PC-9 (cell line): ENCODE results near the gene FOXJ1. TPM values are rescaled to one million over a fixed set of nuclear protein-coding genes. Genes with fewer than 3 reads are reported as not detected.

Experiments used
- BruUV-seq: library from RNA; stranded (reverse); fragments of 400-500 nt; replicated peaks from 2 replicates; lab custom pipeline; 2021; lab: Mats Ljungman, UMichigan
- CTCF ChIA-PET: fragments of 300-600 bp; sonication (Branson Sonifier 250); formaldehyde crosslinking; loops from one replicate; lab custom pipeline; 2022; ENCODE audit warnings: antibody characterized with exemption; lab: Charles Lee
- POLR2A ChIA-PET: fragments of 300-600 bp; sonication (Branson Sonifier 250); formaldehyde crosslinking; loops from one replicate; lab custom pipeline; 2022; ENCODE audit warnings: antibody characterized with exemption; ENCODE audit not compliant: unreplicated experiment; lab: Charles Lee
- DNase-seq, 2 experiments: peaks; one replicate each; pipeline versions ENCODE4 v3.0.0 to v3.0.0-alpha.2; 2015 to 2022; ENCODE audit warnings: mixed read lengths in 1 of 2
- H2AFZ ChIP-seq: fragments of 200-600 bp; sonication (generic); 2 replicates; pipeline ENCODE4 v1.8.1; 2017; ENCODE audit warnings: antibody characterized with exemption
- H3F3A ChIP-seq: fragments of 200-600 bp; sonication (generic); 2 replicates; pipeline ENCODE4 v1.8.1; 2017; ENCODE audit warnings: antibody characterized with exemption, mild to moderate bottlenecking, low read depth; ENCODE audit not compliant: insufficient read depth
- H3K27ac ChIP-seq: fragments of 200-600 bp; sonication (generic); 2 replicates; pipeline ENCODE4 v1.6.1; 2016; ENCODE audit warnings: mixed run types
- H3K27me3 ChIP-seq: fragments of 200-600 bp; sonication (generic); 2 replicates; pipeline ENCODE4 v1.6.1; 2016; ENCODE audit warnings: low read depth, mixed run types; ENCODE audit not compliant: insufficient read depth
- H3K36me3 ChIP-seq: fragments of 200-600 bp; sonication (generic); 2 replicates; pipeline ENCODE4 v1.6.1; 2016; ENCODE audit warnings: low read depth, mixed run types
- H3K4me1 ChIP-seq: fragments of 200-600 bp; sonication (generic); replicated peaks from 2 replicates; pipeline ENCODE4 v1.6.1; 2016; ENCODE audit warnings: mixed run types; ENCODE audit not compliant: insufficient read depth
- H3K4me2 ChIP-seq: fragments of 200-600 bp; sonication (generic); 2 replicates; pipeline ENCODE4 v1.6.1; 2017; ENCODE audit warnings: mixed run types
- H3K4me3 ChIP-seq: fragments of 200-600 bp; sonication (generic); 2 replicates; pipeline ENCODE4 v1.6.1; 2016; ENCODE audit warnings: mixed run types
- H3K79me2 ChIP-seq: fragments of 200-600 bp; sonication (generic); 2 replicates; pipeline ENCODE4 v1.6.1; 2017; ENCODE audit warnings: low read depth, mixed run types
- H3K9me2 ChIP-seq: fragments of 200-600 bp; sonication (generic); 2 replicates; pipeline ENCODE4 v1.8.1; 2017; ENCODE audit warnings: mild to moderate bottlenecking; ENCODE audit not compliant: insufficient read depth
- H3K9me3 ChIP-seq: fragments of 200-600 bp; sonication (generic); 2 replicates; pipeline ENCODE4 v1.8.1; 2016; ENCODE audit warnings: low read depth; ENCODE audit not compliant: insufficient read depth
- H4K20me1 ChIP-seq: fragments of 200-600 bp; sonication (generic); 2 replicates; pipeline ENCODE4 v1.8.1; 2017; ENCODE audit not compliant: insufficient read depth
- EZH2 ChIP-seq: fragments of 200-600 bp; sonication (generic); IDR thresholded peaks from 2 replicates; pipeline ENCODE4 v1.8.0; 2017; ENCODE audit warnings: antibody characterized with exemption, low read depth
- intact Hi-C: fragments of 100-400 bp; cut with micrococcal nuclease; formaldehyde crosslinking; loops from one replicate; pipeline ENCODE4 v1.10.0; 2022; ENCODE audit not compliant: unreplicated experiment
- total RNA-seq: library from RNA; stranded (reverse); gene quantifications from 2 replicates; pipeline ENCODE4 v1.2.3, GENCODE V29; 2021
- TF ChIP-seq, protein P1 (sequence below): fragments of 200-600 bp; sonication (generic); conservative IDR thresholded peaks from 2 replicates; pipeline ENCODE4 v1.6.1; 2017; ENCODE audit warnings: mixed run types, antibody characterized with exemption, mild to moderate bottlenecking, moderate library complexity

FOXJ1 gene
- total RNA-seq, 1 experiment from 2014 or later: 23.7 TPM

DNA sequence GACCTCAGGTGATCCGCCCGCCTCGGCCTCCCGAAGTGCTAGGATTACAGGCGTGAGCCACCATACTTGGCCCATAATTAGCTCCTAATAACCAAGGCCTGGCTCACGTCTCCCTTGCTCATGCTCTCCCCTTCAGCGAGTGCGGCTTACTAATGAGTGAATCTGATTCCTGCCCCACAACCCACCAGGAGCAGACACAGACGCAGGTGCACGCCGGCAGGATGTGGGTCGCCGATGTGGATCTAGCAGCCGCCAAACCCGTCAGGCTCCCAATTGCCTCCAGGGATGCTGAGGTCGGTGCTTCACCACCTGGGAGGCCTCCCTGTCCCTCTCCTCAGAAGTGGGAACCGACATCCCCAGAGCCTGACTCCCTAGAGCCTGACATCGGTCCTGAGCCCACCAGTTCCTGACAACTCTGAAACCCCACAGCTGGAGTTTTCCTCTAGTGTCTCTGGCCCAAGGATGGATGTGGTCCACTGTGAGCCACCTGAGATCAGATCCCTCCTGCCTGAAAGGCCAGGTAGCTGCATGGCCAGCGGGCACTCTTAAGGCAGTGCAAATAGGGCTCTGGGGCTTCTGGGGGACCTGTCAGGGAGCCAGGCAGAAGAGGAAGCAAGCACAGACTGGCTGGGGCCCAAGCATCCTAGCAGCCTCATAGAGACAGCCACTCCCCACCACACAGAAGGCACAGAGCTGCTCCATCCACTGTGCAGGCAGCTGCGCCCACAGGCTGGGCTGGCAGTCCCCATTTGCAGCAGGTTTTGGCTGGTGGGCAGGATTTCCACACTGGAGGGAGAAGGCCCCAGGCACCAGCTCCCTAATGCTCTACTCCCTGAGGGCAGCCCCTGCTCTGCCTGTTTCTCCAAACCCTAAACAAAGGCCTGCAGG is 48.3 kb downstream of the FOXJ1 start:
- H3K79me2 ChIP-seq: no peaks in the 10 kb centered on the region
- H4K20me1 ChIP-seq: no peaks in the 10 kb centered on the region
- CTCF ChIA-PET: interaction anchor here (0.5 kb wide), 1 partner anchor 264 kb away, joined by 4 read pairs; no protein-coding TSS in a partner anchor
- H3K4me2 ChIP-seq: no peak overlapping the region
- POLR2A ChIA-PET: no interaction called here
- H3K36me3 ChIP-seq: no peaks in the 10 kb centered on the region
- no peaks in the 10 kb centered on the region for H3K9me2 ChIP-seq
- no peak overlapping the region for H3K4me3 ChIP-seq
- no peaks in the 10 kb centered on the region for H3K9me3 ChIP-seq
- no peak for TF ChIP-seq EZH2
- TF ChIP-seq, protein P1, sequence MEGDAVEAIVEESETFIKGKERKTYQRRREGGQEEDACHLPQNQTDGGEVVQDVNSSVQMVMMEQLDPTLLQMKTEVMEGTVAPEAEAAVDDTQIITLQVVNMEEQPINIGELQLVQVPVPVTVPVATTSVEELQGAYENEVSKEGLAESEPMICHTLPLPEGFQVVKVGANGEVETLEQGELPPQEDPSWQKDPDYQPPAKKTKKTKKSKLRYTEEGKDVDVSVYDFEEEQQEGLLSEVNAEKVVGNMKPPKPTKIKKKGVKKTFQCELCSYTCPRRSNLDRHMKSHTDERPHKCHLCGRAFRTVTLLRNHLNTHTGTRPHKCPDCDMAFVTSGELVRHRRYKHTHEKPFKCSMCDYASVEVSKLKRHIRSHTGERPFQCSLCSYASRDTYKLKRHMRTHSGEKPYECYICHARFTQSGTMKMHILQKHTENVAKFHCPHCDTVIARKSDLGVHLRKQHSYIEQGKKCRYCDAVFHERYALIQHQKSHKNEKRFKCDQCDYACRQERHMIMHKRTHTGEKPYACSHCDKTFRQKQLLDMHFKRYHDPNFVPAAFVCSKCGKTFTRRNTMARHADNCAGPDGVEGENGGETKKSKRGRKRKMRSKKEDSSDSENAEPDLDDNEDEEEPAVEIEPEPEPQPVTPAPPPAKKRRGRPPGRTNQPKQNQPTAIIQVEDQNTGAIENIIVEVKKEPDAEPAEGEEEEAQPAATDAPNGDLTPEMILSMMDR: no peak
- no peak for DNase-seq
- H3K27me3 ChIP-seq: no peaks in the 10 kb centered on the region
- H3K4me1 ChIP-seq: no peaks in the 10 kb centered on the region
- intact Hi-C loops: no loop called here
- BruUV-seq: no TSS peak
- 0 out of 2 replicates have a peak, but pooled peaks cover 3% of the 10 kb centered on the region for H3F3A ChIP-seq
- H2AFZ ChIP-seq: no peak overlapping the region
- no peak overlapping the region for H3K27ac ChIP-seq

DNA sequence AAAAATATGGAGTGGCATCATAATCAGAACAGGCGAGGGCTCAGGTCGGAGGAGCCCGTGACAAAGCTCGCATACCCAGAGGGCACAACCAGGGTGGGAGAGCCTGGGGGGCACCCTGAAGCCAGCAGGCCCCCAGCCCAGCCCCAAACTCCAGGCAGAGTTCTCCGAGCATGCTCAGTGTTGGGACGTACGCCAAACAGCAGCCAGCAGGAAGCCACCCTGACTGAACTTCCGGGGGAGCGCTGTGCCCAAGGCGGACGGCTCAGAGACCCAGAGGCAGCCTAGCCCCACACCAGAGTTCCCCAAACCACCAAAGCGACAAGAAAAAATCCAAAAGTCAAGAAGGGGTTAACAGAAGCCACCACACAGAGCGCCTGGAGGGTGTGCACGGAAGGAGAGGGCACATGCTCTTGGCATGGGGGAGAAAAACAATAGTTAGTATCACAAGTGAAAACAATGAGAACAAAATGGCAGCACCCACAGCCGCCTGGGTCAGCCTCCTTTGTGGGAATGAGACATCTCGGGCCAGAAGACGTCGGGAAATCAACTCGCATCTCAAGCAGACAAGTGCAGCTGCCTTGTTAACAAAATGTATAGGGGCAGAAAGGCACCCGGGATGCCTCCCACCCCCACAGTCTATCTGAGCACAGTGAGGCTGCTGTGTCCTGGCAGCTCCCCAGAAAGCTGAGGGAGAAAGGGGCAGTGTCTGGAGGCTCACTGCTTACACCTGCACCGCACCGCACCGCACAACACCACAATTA is 49.3 kb downstream of the FOXJ1 start:
- Histone ChIP-seq H3K9me3 (no peaks in the 10 kb centered on the region), H3K4me3 (no peak overlapping the region), H3K4me2 (no peak overlapping the region), H3K9me2 (no peaks in the 10 kb centered on the region), H3K27ac (no peak overlapping the region), H2AFZ (no peak overlapping the region), H3K4me1 (no peaks in the 10 kb centered on the region), H3K36me3 (no peaks in the 10 kb centered on the region), H3K27me3 (no peaks in the 10 kb centered on the region), H4K20me1 (no peaks in the 10 kb centered on the region), H3K79me2 (no peaks in the 10 kb centered on the region), H3F3A (0 out of 2 replicates have a peak, but pooled peaks cover 3% of the 10 kb centered on the region)
- TF ChIP-seq, protein P1: no peak
- no peak for TF ChIP-seq EZH2
- no TSS peak for BruUV-seq
- CTCF ChIA-PET: no interaction called here
- no peak for DNase-seq
- POLR2A ChIA-PET: no interaction called here
- intact Hi-C loops: no loop called here

DNA sequence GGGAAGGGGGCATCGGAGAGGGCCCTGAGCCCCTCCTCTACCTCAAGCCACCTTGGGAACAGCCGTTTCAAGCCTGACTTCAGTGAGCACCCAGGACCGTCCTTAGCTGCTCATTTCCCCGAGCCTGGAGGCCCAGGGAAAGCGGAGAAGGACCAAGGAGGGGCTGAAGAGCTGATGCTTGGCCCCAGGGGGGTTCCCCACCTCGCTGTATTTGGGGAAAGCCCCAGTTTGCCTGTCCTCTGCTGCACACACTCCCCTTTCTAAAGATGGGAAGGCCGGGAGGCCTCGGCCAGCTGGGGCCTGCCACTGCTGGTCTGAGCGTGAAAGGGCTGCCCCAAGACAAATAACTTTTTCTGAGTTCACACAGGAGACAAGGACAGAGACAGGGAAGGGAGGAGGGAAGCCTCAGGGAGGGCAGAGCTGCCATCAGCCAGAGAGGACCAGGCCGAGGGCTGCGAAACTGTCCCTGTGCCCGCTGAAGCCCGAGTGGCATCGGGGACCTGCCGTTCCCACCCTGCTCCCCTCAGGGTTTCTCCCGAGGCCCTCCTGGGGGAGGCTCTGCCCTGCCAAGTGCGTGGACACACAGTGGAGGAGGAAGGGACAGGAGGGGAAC is 50.4 kb downstream of the FOXJ1 start:
- no peaks in the 10 kb centered on the region for H3K36me3 ChIP-seq
- DNase-seq: no peak
- H3K9me2 ChIP-seq: no peaks in the 10 kb centered on the region
- H3K4me3 ChIP-seq: no peak overlapping the region
- H2AFZ ChIP-seq: no peak overlapping the region
- intact Hi-C loops: no loop called here
- H3K9me3 ChIP-seq: no peaks in the 10 kb centered on the region
- no peak overlapping the region for H3K27ac ChIP-seq
- CTCF ChIA-PET: no interaction called here
- no peaks in the 10 kb centered on the region for H4K20me1 ChIP-seq
- 0 out of 2 replicates have a peak, but pooled peaks cover 3% of the 10 kb centered on the region for H3F3A ChIP-seq
- TF ChIP-seq, protein P1: no peak
- no peak for TF ChIP-seq EZH2
- no peak overlapping the region for H3K4me2 ChIP-seq
- no peaks in the 10 kb centered on the region for H3K79me2 ChIP-seq
- no peaks in the 10 kb centered on the region for H3K27me3 ChIP-seq
- no TSS peak for BruUV-seq
- POLR2A ChIA-PET: no interaction called here
- no peaks in the 10 kb centered on the region for H3K4me1 ChIP-seq
